Spleen (tissue), 11 donors: ENCODE measurements around the gene TTLL12. TPM values are rescaled to one million over a fixed set of nuclear protein-coding genes. Genes with fewer than 3 reads are reported as not detected.

Experiments used
- DNase-seq: peaks from one replicate; pipeline ENCODE4 v3.0.0-alpha.2; 2020
- H3K27ac ChIP-seq, 8 donors: fragments of 200-600 bp; sonication (generic) in 7 of 8; 1 replicate in 4 of 8; 2 replicates in 4 of 8; pipeline versions ENCODE4 v1.5.0 to v1.8.0; 2016 to 2021; ENCODE audit warnings: inconsistent platforms in 4 of 8, mild to moderate bottlenecking in 4 of 8, moderate library complexity in 1 of 8
- H3K27me3 ChIP-seq, 7 donors: fragments of 200-600 bp; sonication (generic) in 6 of 7; replicated peaks in 1 of 7; 1 replicate in 4 of 7; 2 replicates in 3 of 7; pipeline versions ENCODE4 v1.5.0 to v1.8.0; 2016 to 2021; ENCODE audit warnings: inconsistent platforms in 3 of 7, mild to moderate bottlenecking in 1 of 7
- H3K36me3 ChIP-seq, 6 donors: fragments of 200-600 bp; sonication (generic) in 5 of 6; 1 replicate in 4 of 6; 2 replicates in 2 of 6; pipeline versions ENCODE4 v1.5.0 to v1.8.0; 2016 to 2021; ENCODE audit warnings: inconsistent platforms in 2 of 6
- H3K4me1 ChIP-seq, 6 donors: fragments of 200-600 bp; sonication (generic) in 5 of 6; 1 replicate in 3 of 6; 2 replicates in 3 of 6; pipeline versions ENCODE4 v1.5.0 to v1.8.0; 2016 to 2021; ENCODE audit warnings: inconsistent platforms in 3 of 6
- H3K4me3 ChIP-seq, 8 donors: fragments of 200-600 bp; sonication (generic) in 7 of 8; 1 replicate in 4 of 8; 2 replicates in 4 of 8; pipeline versions ENCODE4 v1.5.0 to v1.8.0; 2016 to 2021; ENCODE audit warnings: inconsistent platforms in 4 of 8, mild to moderate bottlenecking in 4 of 8, moderate library complexity in 2 of 8
- H3K9me3 ChIP-seq, 8 donors: fragments of 200-600 bp; sonication (generic) in 7 of 8; 1 replicate in 4 of 8; 2 replicates in 4 of 8; pipeline versions ENCODE4 v1.5.0 to v1.8.0; 2016 to 2021; ENCODE audit warnings: inconsistent platforms in 4 of 8
- CTCF ChIP-seq, 11 experiments: fragments of 200-600 bp in 7 of 11; fragments of 450-650 bp in 4 of 11; sonication (generic) in 4 of 11; IDR thresholded peaks in 8 of 11; conservative IDR thresholded peaks in 3 of 11; 1 replicate in 7 of 11; 2 replicates in 4 of 11; pipeline versions ENCODE4 v1.4.0 to v1.8.0; 2016 to 2021; ENCODE audit warnings: antibody characterized with exemption in 11 of 11, inconsistent platforms in 4 of 11, mild to moderate bottlenecking in 1 of 11
- POLR2A ChIP-seq, 3 donors: fragments of 450-650 bp; IDR thresholded peaks; one replicate each; pipeline ENCODE4 v1.5.1; 2017; ENCODE audit warnings: antibody characterized with exemption in 3 of 3, mild to moderate bottlenecking in 1 of 3
- POLR2AphosphoS5 ChIP-seq, 3 donors: sonication (generic); formaldehyde crosslinking; IDR thresholded peaks; one replicate each; pipeline ENCODE4 v1.5.1; 2017; ENCODE audit warnings: antibody characterized with exemption in 3 of 3
- whole genome bisulfite sequencing, 5 donors: extraction: QIAGEN DNeasy Blood & Tissue Kit in 3 of 5; methylation state at CpG; one replicate each; pipeline versions ENCODE4 v1.1.5 to v1.1.7; 2013 to 2018; 5-methylcytosine and 5-hydroxymethylcytosine counted together
- intact Hi-C: fragments of 100-400 bp; cut with DNase I; formaldehyde crosslinking; loops from one replicate; pipeline ENCODE4 v1.15.0; 2023; ENCODE audit warnings: low total_unique reads
- polyA plus RNA-seq, 3 donors: library from polyadenylated mRNA; stranded (reverse); fragments of 200-250 nt; gene quantifications; one replicate each; pipeline ENCODE4 v1.2.1, GENCODE V29; 2013
- total RNA-seq, 7 donors: library from RNA; depleted of rRNA in 3 of 7; stranded (reverse); fragments of >200 nt in 3 of 7; fragmentation: NEBNext Ultra II Directional in 4 of 7; extraction: Animal tissue kit (Norgen Biotek cat#: 25700) in 4 of 7; gene quantifications; one replicate each; pipeline versions ENCODE4 v1.1.0 to v1.2.1, GENCODE V29; 2016 to 2021
- donor health status: healthy with polysubstance abuse.
- donor health status: DM: no; HTN: no; CAD: no; lungs with moderate emphysema.
- donor health status: DM: no; HTN: no; CAD: no.
- donor health status: Bipolar disorder and iron deficiency.
- donor health status: healthy.
- donor health status: DM: no; HTN: no; CAD: no.
- donor health status: DM: yes; HTN: yes; CAD: no.

Gene TTLL12
- total and polyA plus RNA-seq, 10 donors = 8.7 to 21.6 (median 18.2) TPM

- no peak for TF ChIP-seq POLR2AphosphoS5 (IDR thresholded peaks at IDR 0.05)
- no peak for TF ChIP-seq POLR2A (IDR thresholded peaks at IDR 0.05)
- no peak for TF ChIP-seq CTCF (IDR thresholded peaks at IDR 0.05 in 8 of 11, conservative IDR thresholded peaks at IDR 0.05 in 3 of 11)
These were observed 5.4 kb downstream of the TTLL12 start for GRCh38 chr22:43181321-43182076.

GRCh38 chr22:43180670-43181069 is 6.3 kb downstream of the TTLL12 start:
- DNase-seq = no peak
- no peak overlapping the region for H3K27ac ChIP-seq
- no peaks in the 10 kb centered on the region for H3K9me3 ChIP-seq
- H3K36me3 ChIP-seq = peaks cover 0 to 68% (median 23%) of the 10 kb centered on the region in 6 donors
- WGBS, 5 donors = 89 to 97% (median 94%) methylated on average over 15 of the region's 15 CpGs
- H3K4me3 ChIP-seq = no peak overlapping the region
- intact Hi-C loops = no loop called here
- peaks cover 9 to 30% (median 23%) of the 10 kb centered on the region in 6 donors for H3K4me1 ChIP-seq
- no peak for TF ChIP-seq CTCF (IDR thresholded peaks at IDR 0.05 in 8 of 11, conservative IDR thresholded peaks at IDR 0.05 in 3 of 11)
- no peak for TF ChIP-seq POLR2A (IDR thresholded peaks at IDR 0.05)
- TF ChIP-seq POLR2AphosphoS5 (IDR thresholded peaks at IDR 0.05) = peak in 1 of 3 donors; percentile 11
- H3K27me3 ChIP-seq = no peaks in the 10 kb centered on the region

More at GRCh38 chr22:43181321-43182076, 5.4 kb downstream of the TTLL12 start:
- Histone ChIP-seq H3K4me1 (peaks cover 9 to 38% (median 31%) of the 10 kb centered on the region in 6 donors), H3K36me3 (peaks cover 0 to 61% (median 23%) of the 10 kb centered on the region in 6 donors), H3K4me3 (no peak overlapping the region), H3K9me3 (no peaks in the 10 kb centered on the region), H3K27me3 (no peaks in the 10 kb centered on the region), H3K27ac (no peak overlapping the region)
- DNase-seq = no peak
- intact Hi-C loops = no loop called here
- WGBS, 5 donors = 86 to 95% (median 91%) methylated on average over 6 to 13 of the region's 13 CpGs

- TF ChIP-seq POLR2AphosphoS5 (IDR thresholded peaks at IDR 0.05) (no peak), CTCF (IDR thresholded peaks at IDR 0.05 in 8 of 11, conservative IDR thresholded peaks at IDR 0.05 in 3 of 11) (no peak), POLR2A (IDR thresholded peaks at IDR 0.05) (no peak)
- Histone ChIP-seq H3K9me3 (no peaks in the 10 kb centered on the region), H3K27me3 (no peaks in the 10 kb centered on the region), H3K4me3 (no peak overlapping the region), H3K4me1 (peaks cover 9 to 22% (median 17%) of the 10 kb centered on the region in 6 donors), H3K27ac (no peak overlapping the region), H3K36me3 (peaks cover 0 to 76% (median 29%) of the 10 kb centered on the region in 6 donors)
- intact Hi-C loops = no loop called here
- DNase-seq = no peak
- WGBS, 5 donors = 96 to 98% (median 97%) methylated on average over 15 of the region's 15 CpGs
These were observed 7.1 kb downstream of the TTLL12 start for GRCh38 chr22:43179911-43180195.

GRCh38 chr22:43179146-43179910 is 7.6 kb downstream of the TTLL12 start:
- no peaks in the 10 kb centered on the region for H3K27me3 ChIP-seq
- 93 to 98% (median 96%) methylated on average over 15 to 25 of the region's 25 CpGs for WGBS, 5 donors

More at GRCh38 chr22:43179146-43179910, 7.6 kb downstream of the TTLL12 start:
- Histone ChIP-seq H3K4me3 (no peak overlapping the region), H3K4me1 (peaks cover 4 to 16% (median 12%) of the 10 kb centered on the region in 6 donors), H3K9me3 (no peaks in the 10 kb centered on the region), H3K27ac (no peak overlapping the region), H3K36me3 (peaks cover 0 to 82% (median 34%) of the 10 kb centered on the region in 6 donors)
- intact Hi-C loops = no loop called here
- TF ChIP-seq CTCF (IDR thresholded peaks at IDR 0.05 in 8 of 11, conservative IDR thresholded peaks at IDR 0.05 in 3 of 11) (no peak), POLR2A (IDR thresholded peaks at IDR 0.05) (no peak), POLR2AphosphoS5 (IDR thresholded peaks at IDR 0.05) (no peak)
- no peak for DNase-seq
